GM18519 (cell line): ENCODE results near the gene GFI1B.
"Not testable (repeated sequence)": the region's sequence is repeated elsewhere in the genome, so short reads cannot be mapped to it uniquely, and the experiment has no call there.

Experiments used
- ATAC-seq: cut with Tn5 transposase; IDR thresholded peaks from one replicate; pipeline ENCODE4 v1.9.1; 2021; ENCODE audit warnings: mild to moderate bottlenecking, moderate library complexity; ENCODE audit not compliant: unreplicated experiment, low FRiP score

The GFI1B gene

GRCh38 chr9:132967908-132968307, 10.6 kb upstream of the GFI1B start:
- not testable (repeated sequence) for ATAC-seq

DNA sequence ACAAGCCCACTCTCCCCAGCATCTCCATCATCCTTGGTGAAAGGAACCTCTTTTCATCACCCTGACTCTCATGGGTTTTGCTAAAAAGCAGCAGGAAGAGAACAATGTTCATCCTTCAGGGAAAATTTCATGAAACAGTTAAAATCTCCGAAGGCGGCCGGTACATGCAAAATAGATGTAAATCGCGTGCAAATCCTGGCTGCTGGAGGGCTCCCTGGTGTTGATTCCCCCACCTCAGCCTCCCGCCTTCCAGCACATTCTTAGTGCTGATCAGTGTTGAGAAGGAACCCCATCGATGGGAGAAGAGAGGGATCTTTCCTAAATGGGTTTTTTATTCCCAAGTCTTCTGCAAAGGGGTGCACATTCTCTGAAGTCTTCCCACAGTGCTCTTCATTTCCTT, 8.7 kb upstream of the GFI1B start:
- ATAC-seq: no peak

DNA sequence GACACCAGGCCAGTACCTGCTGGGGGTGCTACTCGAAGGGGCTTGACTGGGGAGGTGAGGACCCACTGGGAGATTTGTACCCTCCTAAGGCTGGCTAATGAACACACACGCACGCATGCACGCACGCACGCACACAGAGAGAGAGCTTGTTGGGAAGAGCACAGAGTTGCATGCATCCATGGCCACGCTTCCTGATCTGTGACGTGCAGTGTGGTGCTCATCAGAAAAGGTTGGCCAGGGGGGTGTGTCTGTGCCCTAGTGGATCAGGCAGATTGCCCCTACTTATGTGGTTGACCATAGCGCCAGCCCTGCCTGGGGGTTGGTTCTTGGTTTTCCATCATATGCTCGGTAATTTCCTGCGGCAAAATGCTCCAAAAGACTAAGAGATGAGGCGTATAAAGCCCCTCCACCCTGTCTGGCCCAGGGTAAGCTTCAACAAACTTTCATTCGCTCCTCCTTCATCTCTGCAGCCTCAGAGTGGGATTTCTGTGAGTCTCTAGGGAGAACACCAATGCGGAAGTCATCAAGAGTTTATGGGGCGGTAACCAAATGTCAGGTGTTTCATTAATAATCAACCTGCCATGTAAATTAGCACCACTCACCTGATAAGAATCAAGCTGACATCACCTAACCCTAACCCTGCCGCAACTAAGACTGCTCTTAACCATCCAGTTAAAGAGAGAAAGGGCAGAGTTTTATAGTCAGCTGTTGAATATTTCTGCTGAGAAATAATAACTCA, 8.0 kb upstream of the GFI1B start:
- no peak for ATAC-seq

DNA sequence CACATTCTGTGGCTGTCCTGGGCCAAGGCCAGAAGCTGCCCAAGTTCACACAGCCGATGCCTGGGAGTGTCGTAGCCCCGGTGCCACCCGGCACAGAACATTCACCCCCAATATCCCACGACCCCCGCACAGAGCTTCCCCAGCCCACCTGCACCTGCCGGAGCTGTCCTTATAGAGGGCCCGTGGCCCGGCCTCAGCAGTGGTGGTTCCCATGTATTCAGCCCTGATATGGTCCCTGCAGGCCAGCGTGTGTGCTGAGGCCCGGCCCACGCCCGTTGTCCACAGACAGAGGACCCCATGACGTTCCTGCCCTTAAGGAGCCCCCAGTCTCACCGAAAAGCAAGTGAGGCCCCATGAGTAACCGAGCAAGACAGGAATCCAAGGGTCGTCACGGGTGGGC, 5.3 kb upstream of the GFI1B start:
- no peak for ATAC-seq

DNA sequence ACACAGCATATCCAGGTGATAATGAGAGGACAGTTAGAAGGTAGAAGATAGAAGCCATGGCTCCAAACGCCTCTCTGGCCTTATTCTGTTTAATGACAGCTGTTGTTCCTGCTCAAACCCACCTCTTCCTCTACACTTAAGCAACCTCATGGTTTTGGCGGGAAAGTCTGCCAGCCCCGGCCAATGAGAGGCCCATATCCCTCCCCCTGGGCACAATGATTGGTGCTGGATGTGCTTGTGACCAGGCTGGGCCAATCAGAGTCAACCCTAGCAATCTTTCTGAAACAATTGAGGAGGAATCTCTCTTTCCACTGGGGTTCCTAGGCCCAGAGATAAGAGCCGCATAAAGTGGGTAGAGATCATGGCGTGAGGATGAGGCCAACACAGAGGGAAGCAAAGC, 4.8 kb upstream of the GFI1B start:
- no peak for ATAC-seq

DNA sequence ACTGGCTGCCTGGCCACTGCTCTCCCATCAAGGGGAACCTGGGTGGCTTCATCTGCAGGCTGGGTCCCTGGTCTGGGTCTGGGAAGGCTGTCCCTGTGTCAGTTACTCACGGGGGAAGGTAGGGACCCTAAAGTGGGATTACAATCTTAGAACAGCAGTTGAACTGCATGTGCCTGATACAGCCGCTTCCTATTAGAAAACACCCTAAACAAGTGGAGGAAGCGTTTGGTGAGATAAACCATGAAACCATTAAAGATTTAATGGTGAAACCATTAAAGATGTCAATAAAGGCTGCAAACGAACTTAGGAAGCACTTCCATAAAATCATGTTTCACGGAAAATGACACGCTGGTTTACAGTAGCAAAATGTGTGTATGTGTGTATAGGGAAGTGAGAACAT, 2.5 kb upstream of the GFI1B start:
- ATAC-seq: no peak

DNA sequence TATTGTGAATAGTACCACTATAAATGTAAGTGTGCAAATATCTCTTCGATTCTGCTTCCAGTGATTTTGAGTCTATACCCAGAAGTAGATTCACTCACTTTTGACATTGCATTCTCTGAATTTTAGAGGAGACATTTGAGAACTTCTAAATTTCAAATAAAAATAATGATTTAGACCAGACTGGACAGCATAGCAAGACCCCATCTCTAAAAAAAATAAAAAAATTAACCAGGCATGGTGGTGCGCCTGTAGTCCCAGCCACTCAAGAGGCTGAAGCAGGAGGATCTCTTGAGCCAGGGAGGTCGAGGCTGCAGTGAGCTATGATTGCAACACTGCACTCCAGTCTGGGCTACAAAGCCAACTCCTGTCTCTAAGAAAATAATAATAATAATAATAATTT, 1.9 kb upstream of the GFI1B start:
- no peak for ATAC-seq

GRCh38 chr9:132978112-132978450, 413 bp upstream of the GFI1B start:
- ATAC-seq: no peak

DNA sequence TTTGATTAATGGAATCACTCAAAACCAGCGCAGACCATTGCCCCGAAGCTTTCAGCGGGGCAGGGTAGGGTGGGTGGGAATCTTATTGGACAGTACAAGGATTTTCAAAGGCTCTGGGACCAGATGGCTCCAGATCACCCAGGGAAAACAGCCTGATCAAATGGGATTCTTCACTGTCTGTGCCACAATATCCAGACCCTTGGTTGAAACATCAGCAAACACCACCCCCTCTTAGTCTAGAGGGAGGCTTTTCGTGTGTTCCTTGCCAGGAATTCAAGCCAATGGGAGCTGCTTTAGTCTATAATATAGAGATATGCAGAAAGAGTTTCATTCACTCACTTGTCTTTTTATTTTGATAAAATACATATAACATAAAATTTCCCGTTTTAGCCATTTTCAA, 1.7 kb downstream of the GFI1B start:
- no peak for ATAC-seq

DNA sequence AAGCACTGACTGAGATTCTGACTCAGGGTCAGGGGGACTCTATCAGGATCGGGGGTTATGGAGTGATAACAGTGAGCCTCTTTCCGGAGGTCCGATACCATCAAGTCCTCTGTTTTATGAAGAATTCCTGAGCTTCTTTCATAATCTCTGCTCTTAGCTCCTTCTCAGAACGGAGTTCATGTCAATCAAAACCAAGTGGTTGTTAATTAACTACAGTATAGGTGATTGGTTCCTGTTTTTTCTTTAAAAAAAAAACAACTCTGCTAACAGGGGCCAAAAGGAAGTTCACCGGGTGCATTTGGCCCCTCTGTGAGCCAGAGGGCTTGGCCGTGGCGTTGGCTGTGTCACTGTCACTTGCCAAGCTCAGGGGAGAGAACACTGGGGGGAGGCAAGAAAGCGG, 4.0 kb downstream of the GFI1B start:
- no peak for ATAC-seq

GRCh38 chr9:132983491-132984201, 5.2 kb downstream of the GFI1B start:
- ATAC-seq: no peak

GRCh38 chr9:132984202-132985070, 5.9 kb downstream of the GFI1B start:
- ATAC-seq: no peak

GRCh38 chr9:132985071-132985350, 6.5 kb downstream of the GFI1B start:
- no peak for ATAC-seq

GRCh38 chr9:132985489-132985888, 7.0 kb downstream of the GFI1B start:
- ATAC-seq: no peak

- ATAC-seq: no peak
These were observed 7.6 kb downstream of the GFI1B start for GRCh38 chr9:132986114-132986513.

GRCh38 chr9:132986640-132987620, 8.4 kb downstream of the GFI1B start:
- ATAC-seq: no peak

DNA sequence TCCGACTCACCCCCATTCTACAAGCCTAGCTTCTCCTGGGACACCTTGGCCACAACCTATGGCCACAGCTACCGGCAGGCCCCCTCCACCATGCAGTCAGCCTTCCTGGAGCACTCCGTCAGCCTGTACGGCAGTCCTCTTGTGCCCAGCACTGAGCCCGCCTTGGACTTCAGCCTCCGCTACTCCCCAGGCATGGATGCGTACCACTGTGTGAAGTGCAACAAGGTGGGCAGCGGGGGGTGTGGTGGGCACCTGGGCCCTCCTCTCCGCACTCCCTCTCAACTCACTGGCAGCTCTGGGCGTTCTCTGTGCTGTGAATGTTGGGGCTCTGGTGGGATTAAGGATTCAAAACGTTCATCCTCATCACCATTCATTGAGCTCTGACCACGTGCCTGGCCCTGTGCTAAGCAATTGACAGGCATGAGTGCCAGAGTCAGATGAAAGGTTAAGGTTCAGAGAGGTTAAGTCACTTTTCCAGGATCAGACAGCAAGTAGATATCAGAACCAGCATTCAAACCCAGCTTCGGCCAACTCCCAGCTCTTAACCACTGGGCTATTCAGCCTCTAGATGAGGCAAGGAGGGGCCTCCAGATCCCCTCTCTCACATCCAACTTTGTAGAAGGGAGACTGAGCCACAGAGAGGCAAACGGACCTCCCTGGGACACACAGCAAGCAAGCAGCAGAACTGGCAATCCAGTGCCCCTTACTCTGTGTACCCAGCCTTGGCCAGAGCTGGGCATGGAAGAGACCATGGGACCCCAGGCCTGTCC, 9.9 kb downstream of the GFI1B start:
- no peak for ATAC-seq

GRCh38 chr9:132989014-132989310, 10.5 kb downstream of the GFI1B start:
- ATAC-seq: no peak

DNA sequence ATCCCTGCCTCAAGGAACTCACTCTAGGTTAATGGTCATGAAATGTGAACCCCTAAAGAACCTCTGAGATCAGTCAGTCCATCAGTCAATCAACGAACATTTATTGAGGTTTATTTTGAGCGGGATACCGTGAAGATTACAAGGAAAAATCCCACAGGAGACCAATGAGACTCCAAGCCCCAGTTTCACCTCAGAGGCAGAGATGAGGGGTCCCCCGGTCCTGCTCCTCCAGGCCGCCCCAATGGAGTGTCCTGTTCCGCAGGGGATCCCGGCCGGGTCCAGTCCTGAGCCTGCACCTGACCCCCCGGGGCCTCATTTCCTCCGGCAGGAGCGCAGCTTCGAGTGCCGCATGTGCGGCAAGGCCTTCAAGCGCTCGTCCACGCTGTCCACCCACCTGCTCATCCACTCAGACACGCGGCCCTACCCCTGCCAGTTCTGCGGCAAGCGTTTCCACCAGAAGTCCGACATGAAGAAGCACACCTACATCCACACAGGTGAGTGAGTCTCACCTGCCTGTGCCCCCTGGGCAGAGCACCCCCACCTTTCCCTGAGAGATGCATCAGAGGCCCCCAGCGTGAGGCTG, 11.0 kb downstream of the GFI1B start:
- no peak for ATAC-seq
